ENCODE results near the gene COIL. TPM values are rescaled to one million over a fixed set of nuclear protein-coding genes. Genes with fewer than 3 reads are reported as not detected.

COIL gene
- total and polyA plus RNA-seq, 2 of the 13 experiments (the other 11 are each of a cell fraction or from before 2014, with no cell fraction given): 8.1 to 29.4 TPM

DNA sequence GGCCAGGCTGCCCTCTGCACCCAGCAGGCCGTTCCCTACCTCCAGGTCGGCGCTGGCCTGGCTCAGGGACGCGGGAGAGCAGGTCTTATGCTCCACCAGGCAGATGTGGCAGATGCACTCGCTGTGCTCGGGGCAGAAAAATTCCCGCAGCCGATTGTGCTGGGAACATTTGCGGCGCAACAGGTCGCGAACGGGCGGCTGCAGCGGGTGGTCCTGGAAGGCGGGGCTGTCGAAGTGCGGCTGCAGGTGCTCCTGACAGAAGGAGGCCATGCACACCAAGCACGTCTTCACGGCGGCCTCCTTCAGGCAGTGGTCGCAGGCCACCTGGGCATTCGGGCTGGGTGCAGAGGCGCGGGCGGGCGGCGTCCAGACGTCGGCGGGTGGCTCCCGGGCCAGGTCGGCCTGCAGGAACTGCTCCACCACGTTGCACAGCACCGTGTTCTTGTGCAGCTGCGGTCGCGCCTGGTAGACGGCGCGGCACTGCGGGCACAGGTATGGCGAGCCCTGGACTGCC is 47.4 kb downstream of the COIL start (continued):
- TF ChIP-seq, protein P1, sequence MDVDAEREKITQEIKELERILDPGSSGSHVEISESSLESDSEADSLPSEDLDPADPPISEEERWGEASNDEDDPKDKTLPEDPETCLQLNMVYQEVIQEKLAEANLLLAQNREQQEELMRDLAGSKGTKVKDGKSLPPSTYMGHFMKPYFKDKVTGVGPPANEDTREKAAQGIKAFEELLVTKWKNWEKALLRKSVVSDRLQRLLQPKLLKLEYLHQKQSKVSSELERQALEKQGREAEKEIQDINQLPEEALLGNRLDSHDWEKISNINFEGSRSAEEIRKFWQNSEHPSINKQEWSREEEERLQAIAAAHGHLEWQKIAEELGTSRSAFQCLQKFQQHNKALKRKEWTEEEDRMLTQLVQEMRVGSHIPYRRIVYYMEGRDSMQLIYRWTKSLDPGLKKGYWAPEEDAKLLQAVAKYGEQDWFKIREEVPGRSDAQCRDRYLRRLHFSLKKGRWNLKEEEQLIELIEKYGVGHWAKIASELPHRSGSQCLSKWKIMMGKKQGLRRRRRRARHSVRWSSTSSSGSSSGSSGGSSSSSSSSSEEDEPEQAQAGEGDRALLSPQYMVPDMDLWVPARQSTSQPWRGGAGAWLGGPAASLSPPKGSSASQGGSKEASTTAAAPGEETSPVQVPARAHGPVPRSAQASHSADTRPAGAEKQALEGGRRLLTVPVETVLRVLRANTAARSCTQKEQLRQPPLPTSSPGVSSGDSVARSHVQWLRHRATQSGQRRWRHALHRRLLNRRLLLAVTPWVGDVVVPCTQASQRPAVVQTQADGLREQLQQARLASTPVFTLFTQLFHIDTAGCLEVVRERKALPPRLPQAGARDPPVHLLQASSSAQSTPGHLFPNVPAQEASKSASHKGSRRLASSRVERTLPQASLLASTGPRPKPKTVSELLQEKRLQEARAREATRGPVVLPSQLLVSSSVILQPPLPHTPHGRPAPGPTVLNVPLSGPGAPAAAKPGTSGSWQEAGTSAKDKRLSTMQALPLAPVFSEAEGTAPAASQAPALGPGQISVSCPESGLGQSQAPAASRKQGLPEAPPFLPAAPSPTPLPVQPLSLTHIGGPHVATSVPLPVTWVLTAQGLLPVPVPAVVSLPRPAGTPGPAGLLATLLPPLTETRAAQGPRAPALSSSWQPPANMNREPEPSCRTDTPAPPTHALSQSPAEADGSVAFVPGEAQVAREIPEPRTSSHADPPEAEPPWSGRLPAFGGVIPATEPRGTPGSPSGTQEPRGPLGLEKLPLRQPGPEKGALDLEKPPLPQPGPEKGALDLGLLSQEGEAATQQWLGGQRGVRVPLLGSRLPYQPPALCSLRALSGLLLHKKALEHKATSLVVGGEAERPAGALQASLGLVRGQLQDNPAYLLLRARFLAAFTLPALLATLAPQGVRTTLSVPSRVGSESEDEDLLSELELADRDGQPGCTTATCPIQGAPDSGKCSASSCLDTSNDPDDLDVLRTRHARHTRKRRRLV (CRISPR knock-in tag; IDR thresholded peaks at IDR 0.05): 0 out of 2 replicates have a peak, but pooled peaks have one; percentile 17
- TF ChIP-seq, protein P2, sequence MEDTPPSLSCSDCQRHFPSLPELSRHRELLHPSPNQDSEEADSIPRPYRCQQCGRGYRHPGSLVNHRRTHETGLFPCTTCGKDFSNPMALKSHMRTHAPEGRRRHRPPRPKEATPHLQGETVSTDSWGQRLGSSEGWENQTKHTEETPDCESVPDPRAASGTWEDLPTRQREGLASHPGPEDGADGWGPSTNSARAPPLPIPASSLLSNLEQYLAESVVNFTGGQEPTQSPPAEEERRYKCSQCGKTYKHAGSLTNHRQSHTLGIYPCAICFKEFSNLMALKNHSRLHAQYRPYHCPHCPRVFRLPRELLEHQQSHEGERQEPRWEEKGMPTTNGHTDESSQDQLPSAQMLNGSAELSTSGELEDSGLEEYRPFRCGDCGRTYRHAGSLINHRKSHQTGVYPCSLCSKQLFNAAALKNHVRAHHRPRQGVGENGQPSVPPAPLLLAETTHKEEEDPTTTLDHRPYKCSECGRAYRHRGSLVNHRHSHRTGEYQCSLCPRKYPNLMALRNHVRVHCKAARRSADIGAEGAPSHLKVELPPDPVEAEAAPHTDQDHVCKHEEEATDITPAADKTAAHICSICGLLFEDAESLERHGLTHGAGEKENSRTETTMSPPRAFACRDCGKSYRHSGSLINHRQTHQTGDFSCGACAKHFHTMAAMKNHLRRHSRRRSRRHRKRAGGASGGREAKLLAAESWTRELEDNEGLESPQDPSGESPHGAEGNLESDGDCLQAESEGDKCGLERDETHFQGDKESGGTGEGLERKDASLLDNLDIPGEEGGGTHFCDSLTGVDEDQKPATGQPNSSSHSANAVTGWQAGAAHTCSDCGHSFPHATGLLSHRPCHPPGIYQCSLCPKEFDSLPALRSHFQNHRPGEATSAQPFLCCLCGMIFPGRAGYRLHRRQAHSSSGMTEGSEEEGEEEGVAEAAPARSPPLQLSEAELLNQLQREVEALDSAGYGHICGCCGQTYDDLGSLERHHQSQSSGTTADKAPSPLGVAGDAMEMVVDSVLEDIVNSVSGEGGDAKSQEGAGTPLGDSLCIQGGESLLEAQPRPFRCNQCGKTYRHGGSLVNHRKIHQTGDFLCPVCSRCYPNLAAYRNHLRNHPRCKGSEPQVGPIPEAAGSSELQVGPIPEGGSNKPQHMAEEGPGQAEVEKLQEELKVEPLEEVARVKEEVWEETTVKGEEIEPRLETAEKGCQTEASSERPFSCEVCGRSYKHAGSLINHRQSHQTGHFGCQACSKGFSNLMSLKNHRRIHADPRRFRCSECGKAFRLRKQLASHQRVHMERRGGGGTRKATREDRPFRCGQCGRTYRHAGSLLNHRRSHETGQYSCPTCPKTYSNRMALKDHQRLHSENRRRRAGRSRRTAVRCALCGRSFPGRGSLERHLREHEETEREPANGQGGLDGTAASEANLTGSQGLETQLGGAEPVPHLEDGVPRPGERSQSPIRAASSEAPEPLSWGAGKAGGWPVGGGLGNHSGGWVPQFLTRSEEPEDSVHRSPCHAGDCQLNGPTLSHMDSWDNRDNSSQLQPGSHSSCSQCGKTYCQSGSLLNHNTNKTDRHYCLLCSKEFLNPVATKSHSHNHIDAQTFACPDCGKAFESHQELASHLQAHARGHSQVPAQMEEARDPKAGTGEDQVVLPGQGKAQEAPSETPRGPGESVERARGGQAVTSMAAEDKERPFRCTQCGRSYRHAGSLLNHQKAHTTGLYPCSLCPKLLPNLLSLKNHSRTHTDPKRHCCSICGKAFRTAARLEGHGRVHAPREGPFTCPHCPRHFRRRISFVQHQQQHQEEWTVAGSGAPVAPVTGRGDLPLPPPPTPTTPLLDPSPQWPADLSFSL (CRISPR knock-in tag; IDR thresholded peaks at IDR 0.05): peak; percentile 73
- no peak for TF ChIP-seq ZNF101 (CRISPR knock-in tag; IDR thresholded peaks at IDR 0.05; ENCODE audit: borderline replicate concordance, low read depth)
- peak; percentile 54 for TF ChIP-seq ZNF138 (CRISPR knock-in tag; IDR thresholded peaks at IDR 0.05; ENCODE audit: low read depth)
- peak; percentile 29 for TF ChIP-seq ZNF768 (CRISPR knock-in tag; IDR thresholded peaks at IDR 0.05)
- TF ChIP-seq PAWR (CRISPR knock-in tag; IDR thresholded peaks at IDR 0.05; ENCODE audit: borderline replicate concordance): no peak
- TF ChIP-seq ZNF83 (CRISPR knock-in tag; IDR thresholded peaks at IDR 0.05; ENCODE audit: borderline replicate concordance): no peak
- TF ChIP-seq EZH2 (conservative IDR thresholded peaks at IDR 0.05; ENCODE audit: low read depth, low read length): no peak
- TF ChIP-seq BCL6 (CRISPR knock-in tag; IDR thresholded peaks at IDR 0.05): no peak
- no peak for TF ChIP-seq ARHGAP35 (CRISPR knock-in tag; IDR thresholded peaks at IDR 0.05; ENCODE audit: borderline replicate concordance)
- TF ChIP-seq, protein P3, sequence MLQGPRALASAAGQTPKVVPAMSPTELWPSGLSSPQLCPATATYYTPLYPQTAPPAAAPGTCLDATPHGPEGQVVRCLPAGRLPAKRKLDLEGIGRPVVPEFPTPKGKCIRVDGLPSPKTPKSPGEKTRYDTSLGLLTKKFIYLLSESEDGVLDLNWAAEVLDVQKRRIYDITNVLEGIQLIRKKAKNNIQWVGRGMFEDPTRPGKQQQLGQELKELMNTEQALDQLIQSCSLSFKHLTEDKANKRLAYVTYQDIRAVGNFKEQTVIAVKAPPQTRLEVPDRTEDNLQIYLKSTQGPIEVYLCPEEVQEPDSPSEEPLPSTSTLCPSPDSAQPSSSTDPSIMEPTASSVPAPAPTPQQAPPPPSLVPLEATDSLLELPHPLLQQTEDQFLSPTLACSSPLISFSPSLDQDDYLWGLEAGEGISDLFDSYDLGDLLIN (CRISPR knock-in tag; IDR thresholded peaks at IDR 0.05; ENCODE audit: borderline replicate concordance): peak; percentile 43; the same call in 1 of the 2 replicates
- TF ChIP-seq, protein P4, sequence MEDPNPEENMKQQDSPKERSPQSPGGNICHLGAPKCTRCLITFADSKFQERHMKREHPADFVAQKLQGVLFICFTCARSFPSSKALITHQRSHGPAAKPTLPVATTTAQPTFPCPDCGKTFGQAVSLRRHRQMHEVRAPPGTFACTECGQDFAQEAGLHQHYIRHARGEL (CRISPR knock-in tag; IDR thresholded peaks at IDR 0.05): no peak
- no peak for TF ChIP-seq ZNF335 (CRISPR knock-in tag; IDR thresholded peaks at IDR 0.05)
- TF ChIP-seq NFIB (CRISPR knock-in tag; IDR thresholded peaks at IDR 0.05; ENCODE audit: borderline replicate concordance): peak; percentile 59; the same call in 1 of the 2 replicates
- TF ChIP-seq ZFP90 (CRISPR knock-in tag; IDR thresholded peaks at IDR 0.05; ENCODE audit: borderline replicate concordance): 0 out of 2 replicates have a peak, but pooled peaks have one; percentile 40
- no peak for TF ChIP-seq CHD2 (IDR thresholded peaks at IDR 0.05; ENCODE audit: low read depth, low read length)
